ENCODE measurements around the gene KCNG1. TPM values are rescaled to one million over a fixed set of nuclear protein-coding genes. Genes with fewer than 3 reads are reported as not detected.

The KCNG1 gene
- total RNA-seq, 2 donors from 2014 or later, result 0.41 to 1.9 TPM

DNA sequence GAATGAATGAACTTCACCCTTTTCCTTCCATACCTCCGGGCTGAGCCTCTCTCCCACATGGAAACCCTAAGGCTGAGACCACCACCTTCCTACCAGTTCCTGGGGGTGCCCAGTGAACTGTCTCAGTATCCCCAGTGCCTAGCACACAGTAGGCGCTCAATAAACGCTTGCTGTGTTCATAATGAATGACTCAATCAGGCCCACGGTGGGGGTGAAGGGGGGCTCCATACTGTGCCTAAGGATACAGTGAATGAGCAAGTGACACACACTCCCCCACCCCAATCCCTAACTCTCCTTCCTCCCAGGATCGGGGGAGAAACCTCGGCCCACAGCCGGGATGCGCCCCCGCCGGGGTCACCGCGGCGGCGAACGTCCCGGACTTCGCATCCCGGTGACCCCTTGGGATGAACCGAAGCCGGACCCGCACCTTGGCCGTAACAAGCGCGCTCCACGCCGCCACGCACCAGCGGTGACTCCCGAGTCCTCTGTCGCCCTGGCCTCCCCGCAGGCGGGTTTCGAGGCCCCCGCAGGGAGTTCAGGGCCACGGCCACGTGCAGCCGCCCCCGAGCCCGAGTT, 592 bp downstream of the KCNG1 start:
- no peaks in the 10 kb centered on the region for H3K27me3 ChIP-seq (replicated peaks; ENCODE audit: insufficient read depth)
- no peak overlapping the region for H3K27ac ChIP-seq
- H3K4me3 ChIP-seq, result peak overlapping the region; percentile 66
- no peaks in the 10 kb centered on the region for H3K36me3 ChIP-seq
- ATAC-seq (ENCODE audit: insufficient number of reproducible peaks, low FRiP score, low read depth) (no peak), DNase-seq (ENCODE audit: low spot score) (no peak)
- no peaks in the 10 kb centered on the region for H3K9me3 ChIP-seq
- TF ChIP-seq, protein P1, sequence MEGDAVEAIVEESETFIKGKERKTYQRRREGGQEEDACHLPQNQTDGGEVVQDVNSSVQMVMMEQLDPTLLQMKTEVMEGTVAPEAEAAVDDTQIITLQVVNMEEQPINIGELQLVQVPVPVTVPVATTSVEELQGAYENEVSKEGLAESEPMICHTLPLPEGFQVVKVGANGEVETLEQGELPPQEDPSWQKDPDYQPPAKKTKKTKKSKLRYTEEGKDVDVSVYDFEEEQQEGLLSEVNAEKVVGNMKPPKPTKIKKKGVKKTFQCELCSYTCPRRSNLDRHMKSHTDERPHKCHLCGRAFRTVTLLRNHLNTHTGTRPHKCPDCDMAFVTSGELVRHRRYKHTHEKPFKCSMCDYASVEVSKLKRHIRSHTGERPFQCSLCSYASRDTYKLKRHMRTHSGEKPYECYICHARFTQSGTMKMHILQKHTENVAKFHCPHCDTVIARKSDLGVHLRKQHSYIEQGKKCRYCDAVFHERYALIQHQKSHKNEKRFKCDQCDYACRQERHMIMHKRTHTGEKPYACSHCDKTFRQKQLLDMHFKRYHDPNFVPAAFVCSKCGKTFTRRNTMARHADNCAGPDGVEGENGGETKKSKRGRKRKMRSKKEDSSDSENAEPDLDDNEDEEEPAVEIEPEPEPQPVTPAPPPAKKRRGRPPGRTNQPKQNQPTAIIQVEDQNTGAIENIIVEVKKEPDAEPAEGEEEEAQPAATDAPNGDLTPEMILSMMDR (IDR thresholded peaks at IDR 0.05), result no peak
- H3K4me1 ChIP-seq (ENCODE audit: control insufficient read depth in 1 of 2, low read depth in 2 of 2), result peaks cover 4 to 15% of the 10 kb centered on the region in 2 donors

- DNase-seq (ENCODE audit: low spot score) (no peak), ATAC-seq (ENCODE audit: insufficient number of reproducible peaks, low FRiP score, low read depth) (no peak)
- TF ChIP-seq, protein P1 (IDR thresholded peaks at IDR 0.05), result no peak
- peaks cover 4 to 15% of the 10 kb centered on the region in 2 donors for H3K4me1 ChIP-seq (ENCODE audit: control insufficient read depth in 1 of 2, low read depth in 2 of 2)
- H3K36me3 ChIP-seq, result no peaks in the 10 kb centered on the region
- H3K9me3 ChIP-seq, result no peaks in the 10 kb centered on the region
- H3K27ac ChIP-seq, result no peak overlapping the region
- no peak overlapping the region for H3K4me3 ChIP-seq
- no peaks in the 10 kb centered on the region for H3K27me3 ChIP-seq (replicated peaks; ENCODE audit: insufficient read depth)
Measured at GRCh38 chr20:51021067-51022025, 1.6 kb downstream of the KCNG1 start.

DNA sequence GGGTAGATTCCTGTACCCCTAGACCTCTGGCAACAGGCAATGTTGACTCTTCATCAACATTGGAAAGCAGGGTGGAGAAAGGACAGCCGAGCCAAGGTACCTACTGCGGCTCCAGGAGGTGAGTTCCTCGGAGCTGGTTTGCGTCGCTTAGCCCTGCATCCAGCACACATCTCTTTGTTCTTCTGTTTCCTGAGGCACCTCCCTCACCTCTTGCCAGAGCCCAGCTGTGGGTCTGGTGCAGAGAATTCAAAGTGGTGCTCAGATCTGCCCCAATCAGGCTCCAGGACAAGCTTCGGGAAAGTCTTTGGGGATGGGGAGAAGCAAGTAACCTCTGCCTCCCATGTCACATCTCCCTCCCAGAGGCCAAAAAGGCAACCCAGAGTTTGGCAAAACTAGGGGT, 2.2 kb downstream of the KCNG1 start:
- Histone ChIP-seq H3K36me3 (no peaks in the 10 kb centered on the region), H3K27ac (no peak overlapping the region), H3K27me3 (replicated peaks; ENCODE audit: insufficient read depth) (no peaks in the 10 kb centered on the region), H3K4me3 (no peak overlapping the region), H3K9me3 (no peaks in the 10 kb centered on the region), H3K4me1 (ENCODE audit: control insufficient read depth in 1 of 2, low read depth in 2 of 2) (peaks cover 4 to 15% of the 10 kb centered on the region in 2 donors)
- TF ChIP-seq, protein P1 (IDR thresholded peaks at IDR 0.05), result no peak
- ATAC-seq (ENCODE audit: insufficient number of reproducible peaks, low FRiP score, low read depth) (no peak), DNase-seq (ENCODE audit: low spot score) (no peak)

DNA sequence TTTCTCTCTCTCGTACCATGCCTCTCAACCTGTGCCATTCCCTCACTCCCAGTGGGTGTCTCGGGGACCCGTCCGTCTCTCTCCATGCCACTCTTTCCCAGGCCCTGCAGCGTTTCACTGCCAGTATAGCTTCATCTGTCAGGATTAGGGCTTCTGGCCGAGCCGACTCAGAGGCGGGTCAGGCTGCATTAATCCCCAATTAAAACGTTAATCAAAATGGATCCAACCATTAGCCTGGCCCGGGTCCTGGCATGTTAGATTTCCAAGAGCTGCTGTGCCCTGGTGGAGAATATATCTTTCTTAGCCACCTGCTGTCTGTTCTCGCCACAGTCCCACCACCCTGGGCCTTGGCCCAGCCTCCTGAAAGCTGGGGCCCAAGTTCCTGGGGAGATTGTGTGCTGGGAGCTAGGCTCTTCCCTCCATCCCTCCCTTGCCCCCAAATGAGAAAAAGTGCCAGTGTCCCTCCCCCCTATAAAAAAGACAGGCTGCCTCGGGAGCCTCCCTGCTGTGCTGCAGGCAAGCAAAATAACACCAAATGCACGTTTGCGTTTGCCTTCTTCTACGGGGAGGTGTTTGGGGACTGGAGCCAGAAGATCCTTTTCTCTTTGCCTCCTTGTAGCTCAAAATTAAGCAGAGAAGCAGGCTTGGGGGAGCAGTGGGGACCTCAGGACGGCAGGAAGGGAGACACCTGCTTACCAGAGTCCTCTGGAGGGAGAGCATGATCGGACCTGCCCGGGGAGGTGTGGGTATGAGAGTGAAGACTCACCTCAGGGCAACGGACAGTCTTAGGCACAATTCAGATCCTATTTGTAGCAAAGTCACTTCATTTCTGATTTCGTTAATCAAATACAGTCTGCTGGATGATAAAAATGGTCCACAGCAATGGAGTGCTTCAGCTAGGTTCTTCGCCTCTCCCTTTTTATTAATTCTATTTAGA, 3.0 kb downstream of the KCNG1 start:
- H3K36me3 ChIP-seq, result no peaks in the 10 kb centered on the region
- no peak overlapping the region for H3K27ac ChIP-seq
- H3K4me1 ChIP-seq (ENCODE audit: control insufficient read depth in 1 of 2, low read depth in 2 of 2), result peaks cover 4 to 15% of the 10 kb centered on the region in 2 donors
- no peak overlapping the region for H3K4me3 ChIP-seq
- DNase-seq (ENCODE audit: low spot score) (no peak), ATAC-seq (ENCODE audit: insufficient number of reproducible peaks, low FRiP score, low read depth) (no peak)
- TF ChIP-seq, protein P1 (IDR thresholded peaks at IDR 0.05), result no peak
- H3K9me3 ChIP-seq, result no peaks in the 10 kb centered on the region
- no peaks in the 10 kb centered on the region for H3K27me3 ChIP-seq (replicated peaks; ENCODE audit: insufficient read depth)
